ENCODE results near the gene MKLN1.

MKLN1 gene

DNA sequence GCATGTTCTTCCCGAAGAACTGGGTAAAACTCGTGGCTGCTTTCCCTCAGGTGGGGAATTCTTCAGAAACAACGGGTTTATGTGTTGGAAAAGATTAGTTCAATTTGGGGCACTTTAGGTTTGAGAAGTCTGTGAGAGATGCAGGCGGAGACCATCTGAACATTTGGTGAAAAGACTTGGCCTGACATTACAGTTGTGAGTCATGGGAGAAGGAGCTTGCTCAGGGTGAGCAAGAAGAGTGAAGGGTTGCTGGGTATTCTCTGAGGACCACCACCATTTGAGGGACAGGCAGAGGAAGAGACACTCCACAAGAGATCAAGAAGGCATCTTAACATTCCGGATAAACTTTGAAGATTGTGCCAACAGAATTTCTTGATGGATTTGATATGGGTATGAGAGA, 140.1 kb downstream of the MKLN1 start:
- no peak for DNase-seq (ENCODE audit: low read depth)
- TF ChIP-seq, protein P1, sequence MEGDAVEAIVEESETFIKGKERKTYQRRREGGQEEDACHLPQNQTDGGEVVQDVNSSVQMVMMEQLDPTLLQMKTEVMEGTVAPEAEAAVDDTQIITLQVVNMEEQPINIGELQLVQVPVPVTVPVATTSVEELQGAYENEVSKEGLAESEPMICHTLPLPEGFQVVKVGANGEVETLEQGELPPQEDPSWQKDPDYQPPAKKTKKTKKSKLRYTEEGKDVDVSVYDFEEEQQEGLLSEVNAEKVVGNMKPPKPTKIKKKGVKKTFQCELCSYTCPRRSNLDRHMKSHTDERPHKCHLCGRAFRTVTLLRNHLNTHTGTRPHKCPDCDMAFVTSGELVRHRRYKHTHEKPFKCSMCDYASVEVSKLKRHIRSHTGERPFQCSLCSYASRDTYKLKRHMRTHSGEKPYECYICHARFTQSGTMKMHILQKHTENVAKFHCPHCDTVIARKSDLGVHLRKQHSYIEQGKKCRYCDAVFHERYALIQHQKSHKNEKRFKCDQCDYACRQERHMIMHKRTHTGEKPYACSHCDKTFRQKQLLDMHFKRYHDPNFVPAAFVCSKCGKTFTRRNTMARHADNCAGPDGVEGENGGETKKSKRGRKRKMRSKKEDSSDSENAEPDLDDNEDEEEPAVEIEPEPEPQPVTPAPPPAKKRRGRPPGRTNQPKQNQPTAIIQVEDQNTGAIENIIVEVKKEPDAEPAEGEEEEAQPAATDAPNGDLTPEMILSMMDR (IDR thresholded peaks at IDR 0.05; ENCODE audit: insufficient read depth, low read depth, low read length, missing control alignments) = no peak
- H3K4me3 ChIP-seq (ENCODE audit: low read length) = no peak overlapping the region

DNA sequence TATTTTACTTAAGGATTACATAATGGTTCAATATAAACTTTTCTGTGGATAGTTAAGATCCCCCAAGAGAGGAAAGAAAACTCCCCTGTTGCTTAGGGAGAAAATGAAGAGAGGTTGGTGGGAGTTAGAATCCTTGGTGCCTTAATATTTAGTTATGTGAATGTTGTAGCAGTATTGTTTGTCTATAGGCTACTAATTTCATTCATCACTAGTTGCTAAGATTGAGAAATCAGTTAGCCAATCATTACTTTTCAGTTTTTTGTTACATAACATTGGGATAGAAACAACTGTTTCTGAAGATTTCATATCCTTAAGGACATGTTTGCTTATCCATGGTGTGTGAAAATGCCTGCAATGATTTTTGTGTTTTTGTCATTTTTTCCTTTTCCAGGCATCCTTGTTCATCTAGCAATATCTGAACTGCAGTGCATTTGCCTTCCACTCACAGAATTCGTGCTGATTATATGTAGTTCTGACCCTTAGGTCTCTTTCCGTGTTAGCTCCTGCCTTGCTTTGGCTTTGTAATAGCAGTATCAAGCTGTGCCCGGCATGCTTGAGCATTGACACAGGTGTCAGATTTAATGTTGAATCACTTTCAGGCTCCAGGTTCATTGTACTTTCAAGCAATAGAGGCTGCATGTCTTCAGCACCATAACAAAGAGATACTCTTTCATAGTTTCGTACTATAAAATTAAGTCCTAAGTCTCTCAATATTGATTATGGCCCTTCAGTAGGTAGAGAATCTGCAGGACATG, 143.8 kb downstream of the MKLN1 start:
- no peak overlapping the region for H3K4me3 ChIP-seq (ENCODE audit: low read length)
- DNase-seq (ENCODE audit: low read depth) = no peak
- TF ChIP-seq, protein P1 (IDR thresholded peaks at IDR 0.05; ENCODE audit: insufficient read depth, low read depth, low read length, missing control alignments) = no peak

DNA sequence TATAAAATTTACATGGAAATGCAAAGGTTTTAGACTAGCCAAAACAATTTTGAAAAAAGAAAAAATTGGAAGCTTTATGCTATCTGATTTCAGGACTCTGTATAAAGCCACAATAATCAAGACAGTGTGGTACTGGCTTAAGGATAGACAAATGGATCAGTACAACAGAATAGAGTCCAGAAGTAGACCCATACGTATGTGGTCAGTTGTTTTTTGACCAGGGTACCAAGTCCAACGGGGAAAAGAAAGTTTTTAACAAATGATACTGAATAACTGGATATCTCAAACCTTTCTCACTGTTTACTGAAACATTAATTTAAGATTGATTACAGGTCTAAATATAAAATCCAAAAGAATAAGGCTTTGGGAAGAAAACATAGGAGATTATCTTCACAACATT, 149.1 kb downstream of the MKLN1 start:
- H3K4me3 ChIP-seq (ENCODE audit: low read length) = no peak overlapping the region
- TF ChIP-seq, protein P1 (IDR thresholded peaks at IDR 0.05; ENCODE audit: insufficient read depth, low read depth, low read length, missing control alignments) = no peak
- DNase-seq (ENCODE audit: low read depth) = no peak

DNA sequence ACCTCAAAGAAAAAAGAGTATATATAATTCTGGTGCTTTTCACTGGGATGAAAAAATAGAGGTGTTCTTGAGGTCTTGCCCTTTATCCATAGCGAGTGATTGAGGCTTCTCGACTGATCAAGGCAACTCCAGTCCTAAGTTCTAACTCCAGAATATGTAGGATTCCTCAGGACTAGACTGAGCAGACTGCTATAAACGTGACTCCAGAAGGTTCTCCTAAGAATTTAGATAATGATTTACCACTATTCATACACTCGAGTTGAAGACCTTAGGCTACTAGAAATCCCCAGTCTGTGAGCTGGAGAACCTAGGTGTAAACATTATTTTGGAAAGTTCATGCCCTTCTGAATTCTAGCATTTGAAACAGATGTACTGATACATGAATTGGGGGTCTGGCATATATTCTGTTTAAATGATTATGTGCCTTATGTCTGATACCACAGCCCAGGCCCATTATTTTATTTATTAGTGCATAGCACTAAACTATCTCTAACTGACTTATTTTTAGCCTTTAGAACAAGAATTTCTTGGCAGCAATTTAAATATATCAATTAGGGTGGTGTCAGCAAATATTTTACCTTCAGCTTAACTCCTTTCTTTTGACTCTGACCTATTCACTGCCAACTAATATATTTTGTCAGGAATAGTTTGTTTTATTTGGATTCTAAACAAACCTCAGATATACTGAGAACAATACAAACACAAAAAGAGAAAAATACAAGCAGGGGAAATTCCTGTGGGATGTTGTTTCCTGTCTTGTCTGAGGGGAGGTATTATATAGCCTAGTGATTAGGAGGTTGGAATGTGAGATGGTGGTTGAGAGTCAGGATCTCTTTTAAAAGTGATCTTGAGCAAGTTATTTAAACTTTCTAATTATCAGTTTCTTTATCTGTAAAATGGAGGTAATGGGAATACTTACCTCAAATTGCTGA, 153.0 kb downstream of the MKLN1 start:
- no peak for DNase-seq (ENCODE audit: low read depth)
- no peak overlapping the region for H3K4me3 ChIP-seq (ENCODE audit: low read length)
- TF ChIP-seq, protein P1 (IDR thresholded peaks at IDR 0.05; ENCODE audit: insufficient read depth, low read depth, low read length, missing control alignments) = no peak

DNA sequence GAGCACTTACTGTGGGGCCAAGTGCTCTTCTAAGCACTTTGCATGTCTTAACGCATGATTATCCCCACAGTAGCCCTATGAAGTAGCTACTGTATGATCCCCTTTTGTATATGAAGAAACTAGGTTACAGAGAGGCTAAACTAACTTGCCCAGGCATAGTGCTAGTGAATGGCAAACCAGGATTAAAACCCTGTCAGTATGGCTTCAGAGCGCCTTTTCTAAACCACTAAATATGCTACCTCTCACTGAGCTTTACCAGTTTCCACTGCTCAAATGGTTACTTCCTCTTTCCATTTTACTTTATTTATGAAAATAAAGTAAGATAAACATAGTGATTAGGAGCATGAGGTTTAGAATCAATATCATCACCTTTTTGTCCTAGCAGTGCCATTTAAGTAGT, 155.1 kb downstream of the MKLN1 start:
- no peak for DNase-seq (ENCODE audit: low read depth)
- H3K4me3 ChIP-seq (ENCODE audit: low read length) = no peak overlapping the region
- TF ChIP-seq, protein P1 (IDR thresholded peaks at IDR 0.05; ENCODE audit: insufficient read depth, low read depth, low read length, missing control alignments) = no peak

DNA sequence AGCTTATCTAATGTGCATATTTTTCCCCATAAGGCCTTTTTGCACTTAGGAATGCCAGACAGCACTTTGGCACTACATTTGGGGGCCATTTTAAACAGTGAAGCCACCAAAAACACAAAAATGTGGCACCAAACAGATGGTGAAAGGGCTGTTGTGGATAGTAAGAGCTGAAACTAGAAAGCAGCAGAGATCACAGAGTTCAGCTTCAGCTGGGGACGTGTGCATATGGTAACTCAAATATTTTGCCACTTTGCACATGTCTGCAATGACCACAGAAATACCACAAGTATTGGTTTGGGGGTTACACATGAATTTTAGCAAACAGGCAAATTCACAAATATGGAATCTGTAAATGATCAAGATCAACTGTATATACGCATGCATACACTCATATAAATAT, 155.9 kb downstream of the MKLN1 start:
- TF ChIP-seq, protein P1 (IDR thresholded peaks at IDR 0.05; ENCODE audit: insufficient read depth, low read depth, low read length, missing control alignments) = no peak
- no peak for DNase-seq (ENCODE audit: low read depth)
- H3K4me3 ChIP-seq (ENCODE audit: low read length) = no peak overlapping the region

All from epithelial cell of esophagus (primary cell).